ENCODE data around the gene MAPKAPK2. TPM values are rescaled to one million over a fixed set of nuclear protein-coding genes. Genes with fewer than 3 reads are reported as not detected.

Gene MAPKAPK2
- total RNA-seq, 1 experiment from 2014 or later, result 96.8 TPM

GRCh38 chr1:206729507-206729906, 44.8 kb downstream of the MAPKAPK2 start:
- CTCF ChIA-PET, result no interaction called here
- intact Hi-C loops (cut with micrococcal nuclease; ENCODE audit: unreplicated experiment), result no loop called here
- Mint-ChIP-seq H3K36me3 (ENCODE audit: insufficient read depth, unreplicated experiment) (peaks cover 13% of the 10 kb centered on the region), H3K9me3 (ENCODE audit: unreplicated experiment) (no peaks in the 10 kb centered on the region), H3K4me3 (ENCODE audit: unreplicated experiment) (no peak overlapping the region), H3K4me1 (ENCODE audit: low read depth, unreplicated experiment) (peaks cover 6% of the 10 kb centered on the region), H3K27me3 (ENCODE audit: insufficient read depth, unreplicated experiment) (no peaks in the 10 kb centered on the region), H3K27ac (ENCODE audit: unreplicated experiment) (no peak overlapping the region)
- no peaks in the 10 kb centered on the region; the same call in 1 of the 2 replicates for H3K4me1 ChIP-seq
- POLR2A ChIA-PET, result no interaction called here
- H3K27me3 ChIP-seq (replicated peaks; ENCODE audit: control insufficient read depth, insufficient read depth, low read length), result no peaks in the 10 kb centered on the region
- no TSS peak for BruUV-seq (replicated peaks)
- no peak overlapping the region for H3K4me3 ChIP-seq (ENCODE audit: low read depth, low read length)
- DNase-seq, result no peak
- no peaks in the 10 kb centered on the region for H3K9me3 ChIP-seq
- TF ChIP-seq CTCF (IDR thresholded peaks at IDR 0.05; ENCODE audit: insufficient read depth in 1 of 2, low read depth in 1 of 2, low read length in 1 of 2, severe bottlenecking in 1 of 2, unreplicated experiment in 1 of 2), result no peak
- 0 out of 2 replicates have a peak, but pooled peaks cover 2% of the 10 kb centered on the region for H3K36me3 ChIP-seq (ENCODE audit: control insufficient read depth, insufficient read depth, low read length)

DNA sequence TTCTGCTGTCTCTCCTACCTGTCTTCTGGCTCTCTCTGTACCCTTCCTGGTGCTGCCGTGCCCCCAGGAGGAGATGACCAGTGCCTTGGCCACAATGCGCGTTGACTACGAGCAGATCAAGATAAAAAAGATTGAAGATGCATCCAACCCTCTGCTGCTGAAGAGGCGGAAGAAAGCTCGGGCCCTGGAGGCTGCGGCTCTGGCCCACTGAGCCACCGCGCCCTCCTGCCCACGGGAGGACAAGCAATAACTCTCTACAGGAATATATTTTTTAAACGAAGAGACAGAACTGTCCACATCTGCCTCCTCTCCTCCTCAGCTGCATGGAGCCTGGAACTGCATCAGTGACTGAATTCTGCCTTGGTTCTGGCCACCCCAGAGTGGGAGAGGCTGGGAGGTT, 47.8 kb downstream of the MAPKAPK2 start:
- Mint-ChIP-seq H3K36me3 (ENCODE audit: insufficient read depth, unreplicated experiment) (peaks cover 21% of the 10 kb centered on the region), H3K27ac (ENCODE audit: unreplicated experiment) (no peak overlapping the region), H3K4me1 (ENCODE audit: low read depth, unreplicated experiment) (peaks cover 6% of the 10 kb centered on the region), H3K27me3 (ENCODE audit: insufficient read depth, unreplicated experiment) (no peaks in the 10 kb centered on the region), H3K9me3 (ENCODE audit: unreplicated experiment) (no peaks in the 10 kb centered on the region), H3K4me3 (ENCODE audit: unreplicated experiment) (no peak overlapping the region)
- no peak for TF ChIP-seq CTCF (IDR thresholded peaks at IDR 0.05; ENCODE audit: insufficient read depth in 1 of 2, low read depth in 1 of 2, low read length in 1 of 2, severe bottlenecking in 1 of 2, unreplicated experiment in 1 of 2)
- intact Hi-C loops (cut with micrococcal nuclease; ENCODE audit: unreplicated experiment), result no loop called here
- BruUV-seq (replicated peaks), result no TSS peak
- CTCF ChIA-PET, result interaction anchor here (0.9 to 1.3 kb wide), 3 partner anchors 34 to 180 kb away, joined by 3 to 4 read pairs (median 3); no protein-coding TSS in a partner anchor
- Histone ChIP-seq H3K36me3 (ENCODE audit: control insufficient read depth, insufficient read depth, low read length) (peaks cover 2% of the 10 kb centered on the region; the same call in 1 of the 2 replicates), H3K4me3 (ENCODE audit: low read depth, low read length) (no peak overlapping the region), H3K9me3 (no peaks in the 10 kb centered on the region), H3K27me3 (replicated peaks; ENCODE audit: control insufficient read depth, insufficient read depth, low read length) (no peaks in the 10 kb centered on the region), H3K4me1 (no peaks in the 10 kb centered on the region)
- no peak for DNase-seq
- POLR2A ChIA-PET, result no interaction called here

- Mint-ChIP-seq H3K4me3 (ENCODE audit: unreplicated experiment) (no peak overlapping the region), H3K27ac (ENCODE audit: unreplicated experiment) (no peak overlapping the region), H3K4me1 (ENCODE audit: low read depth, unreplicated experiment) (peaks cover 6% of the 10 kb centered on the region), H3K27me3 (ENCODE audit: insufficient read depth, unreplicated experiment) (no peaks in the 10 kb centered on the region), H3K36me3 (ENCODE audit: insufficient read depth, unreplicated experiment) (peaks cover 26% of the 10 kb centered on the region), H3K9me3 (ENCODE audit: unreplicated experiment) (no peaks in the 10 kb centered on the region)
- H3K9me3 ChIP-seq, result no peaks in the 10 kb centered on the region
- intact Hi-C loops (cut with micrococcal nuclease; ENCODE audit: unreplicated experiment), result no loop called here
- H3K4me1 ChIP-seq, result no peaks in the 10 kb centered on the region
- TF ChIP-seq CTCF (IDR thresholded peaks at IDR 0.05; ENCODE audit: insufficient read depth in 1 of 2, low read depth in 1 of 2, low read length in 1 of 2, severe bottlenecking in 1 of 2, unreplicated experiment in 1 of 2), result no peak
- CTCF ChIA-PET, result interaction anchor here (0.9 to 1.3 kb wide), 2 partner anchors 33 to 179 kb away, joined by 3 to 4 read pairs; no protein-coding TSS in a partner anchor
- BruUV-seq (replicated peaks), result no TSS peak
- peaks cover 2% of the 10 kb centered on the region; the same call in 1 of the 2 replicates for H3K36me3 ChIP-seq (ENCODE audit: control insufficient read depth, insufficient read depth, low read length)
- POLR2A ChIA-PET, result no interaction called here
- H3K4me3 ChIP-seq (ENCODE audit: low read depth, low read length), result no peak overlapping the region
- no peak for DNase-seq
- no peaks in the 10 kb centered on the region for H3K27me3 ChIP-seq (replicated peaks; ENCODE audit: control insufficient read depth, insufficient read depth, low read length)
Measured at GRCh38 chr1:206732992-206733391, 48.3 kb downstream of the MAPKAPK2 start.
